ENCODE data around the gene CDON. TPM values are rescaled to one million over a fixed set of nuclear protein-coding genes. Genes with fewer than 3 reads are reported as not detected.

Gene CDON
- total and polyA plus RNA-seq, 9 of the 15 experiments (the other 6 are each of a cell fraction or from before 2014, with no cell fraction given), result 0.08 to 0.64 (median 0.40) TPM

DNA sequence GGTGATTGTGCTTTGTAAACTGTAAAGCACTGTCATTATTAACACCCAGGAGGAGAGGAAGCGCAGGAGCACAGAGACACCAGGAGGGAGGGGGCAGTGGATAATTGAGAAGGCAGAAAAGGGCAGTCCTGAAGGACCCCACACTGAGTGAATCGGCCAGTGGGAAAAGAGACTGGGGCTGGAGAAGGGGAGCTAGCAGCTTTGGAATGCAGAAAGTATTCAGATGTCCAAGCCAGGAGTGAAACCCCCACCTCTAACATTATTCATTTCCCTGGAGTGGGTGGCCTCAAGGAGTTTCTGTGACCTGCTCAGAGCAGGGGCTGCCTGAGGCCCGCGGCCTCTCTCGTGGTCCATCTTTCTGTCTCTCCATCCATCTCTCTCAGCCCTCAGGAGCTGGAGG lies 38.0 kb upstream of the CDON start:
- DNase-seq (ENCODE audit: extremely low read depth in 1 of 4, low spot score in 3 of 4), result no peak
- no peak for FAIRE-seq
- in situ Hi-C loops (cut with MboI), result no loop called here
- ATAC-seq, result no peak
- CTCF ChIA-PET (ENCODE audit: low intra/inter-chr PET ratio), result no interaction called here
- Histone ChIP-seq H3K36me3 (ENCODE audit: control insufficient read depth, insufficient read depth, low read length) (no peaks in the 10 kb centered on the region), H4K20me1 (replicated peaks; ENCODE audit: control insufficient read depth, insufficient read depth, low read length) (peaks cover 6% of the 10 kb centered on the region), H3K27me3 (ENCODE audit: control insufficient read depth in 2 of 2, insufficient read depth in 2 of 2, low read length in 2 of 2) (peaks cover 44 to 75% of the 10 kb centered on the region in 2 experiments), H3K27ac (ENCODE audit: extremely low read depth, low read depth, low read length) (no peak overlapping the region), H3K79me2 (ENCODE audit: control insufficient read depth, insufficient read depth, low read length) (no peaks in the 10 kb centered on the region), H3K9ac (ENCODE audit: insufficient read depth in 1 of 2, low read depth in 2 of 2, low read length in 2 of 2) (no peak overlapping the region), H3K4me3 (no peak overlapping the region), H2AFZ (ENCODE audit: low read depth, low read length) (no peak overlapping the region), H3K9me3 (replicated peaks; ENCODE audit: control insufficient read depth, insufficient read depth, low read depth, low read length) (no peaks in the 10 kb centered on the region), H3K9me1 (ENCODE audit: control insufficient read depth, insufficient read depth, low read length) (no peaks in the 10 kb centered on the region), H3K4me1 (replicated peaks in 1 of 2; ENCODE audit: control insufficient read depth in 2 of 2, insufficient read depth in 2 of 2, low read length in 2 of 2) (peaks cover 6 to 8% of the 10 kb centered on the region in 2 experiments; a peak in 4 of 5 replicates), H3K4me2 (ENCODE audit: insufficient read depth, low read length) (no peak overlapping the region)
- no peak for TF ChIP-seq MCM5 (IDR thresholded peaks at IDR 0.05; ENCODE audit: low read depth)
- no peak for TF ChIP-seq MIER1 (IDR thresholded peaks at IDR 0.05; ENCODE audit: low read depth)
- TF ChIP-seq HDAC8 (tag; IDR thresholded peaks at IDR 0.05), result no peak
- no peak for TF ChIP-seq YBX1 (IDR thresholded peaks at IDR 0.05)
- no peak for TF ChIP-seq STAT5B (CRISPR knock-in tag; IDR thresholded peaks at IDR 0.05)
- TF ChIP-seq PCBP1 (IDR thresholded peaks at IDR 0.05; ENCODE audit: low read depth, low read length, poor library complexity, severe bottlenecking), result no peak
- TF ChIP-seq RBBP5 (IDR thresholded peaks at IDR 0.05; ENCODE audit: borderline replicate concordance, insufficient read depth, low read length, poor library complexity, severe bottlenecking), result no peak
- no peak for TF ChIP-seq ZNF324 (CRISPR knock-in tag; IDR thresholded peaks at IDR 0.05)
- TF ChIP-seq SPI1 (IDR thresholded peaks at IDR 0.05; ENCODE audit: borderline replicate concordance, low read depth, low read length), result no peak
- no peak for TF ChIP-seq IFI16 (CRISPR knock-in tag; IDR thresholded peaks at IDR 0.05)
- no peak for TF ChIP-seq KDM4B (IDR thresholded peaks at IDR 0.05; ENCODE audit: borderline replicate concordance in 2 of 2, low read depth in 1 of 2)
- no peak for TF ChIP-seq E2F5 (CRISPR knock-in tag; IDR thresholded peaks at IDR 0.05)
- TF ChIP-seq KDM5B (IDR thresholded peaks at IDR 0.05; ENCODE audit: insufficient replicate concordance, low read depth, low read length), result no peak
- no peak for TF ChIP-seq CBX8 (IDR thresholded peaks at IDR 0.05; ENCODE audit: borderline replicate concordance, extremely low read depth, low read depth, low read length, poor library complexity, severe bottlenecking)
- TF ChIP-seq SMAD3 (CRISPR knock-in tag; conservative IDR thresholded peaks at IDR 0.05), result no peak
- no peak for TF ChIP-seq SP2 (IDR thresholded peaks at IDR 0.05; ENCODE audit: extremely low read depth, low read depth, low read length, poor library complexity, severe bottlenecking)
- no peak for TF ChIP-seq KLF16 (IDR thresholded peaks at IDR 0.05)
- no peak for TF ChIP-seq ZNF444 (CRISPR knock-in tag; IDR thresholded peaks at IDR 0.05)
- 0% methylated on average over 4 of the region's 5 CpGs for WGBS (ENCODE audit: insufficient coverage, low coverage, missing lambda C conversion rate)
- BruUV-seq (replicated peaks), result no TSS peak
- POLR2A ChIA-PET, result interaction anchor here (0.8 to 1.2 kb wide), 2 partner anchors 10 to 65 kb away, joined by 3 read pairs; no protein-coding TSS in a partner anchor
- intact Hi-C loops (cut with micrococcal nuclease), result no loop called here
